Measurements from ENCODE around the gene MTA1.

Gene MTA1

GRCh38 chr14:105503296-105503640, 83.6 kb downstream of the MTA1 start:
- DNase-seq, result no peak
- H3K4me3 ChIP-seq (ENCODE audit: low read depth, low read length), result no peak overlapping the region

GRCh38 chr14:105503935-105504692, 84.5 kb downstream of the MTA1 start:
- in situ Hi-C loops (cut with HindIII; ENCODE audit: low pct_ligation_motif_present, low sequenced_read_pairs), result no loop called here
- DNase-seq, result no peak
- no peak overlapping the region for H3K4me3 ChIP-seq (ENCODE audit: low read depth, low read length)
- no peaks in the 10 kb centered on the region for H3K36me3 ChIP-seq (replicated peaks)
- no peak overlapping the region for H3K27ac ChIP-seq
- H3K27me3 ChIP-seq (replicated peaks), result no peaks in the 10 kb centered on the region
- TF ChIP-seq CTCF (IDR thresholded peaks at IDR 0.05; ENCODE audit: low read depth, low read length, missing control alignments), result no peak

More at GRCh38 chr14:105503296-105503640, 83.6 kb downstream of the MTA1 start:
- no peaks in the 10 kb centered on the region for H3K36me3 ChIP-seq (replicated peaks)
- H3K27ac ChIP-seq, result no peak overlapping the region
- in situ Hi-C loops (cut with HindIII; ENCODE audit: low pct_ligation_motif_present, low sequenced_read_pairs), result no loop called here
- TF ChIP-seq CTCF (IDR thresholded peaks at IDR 0.05; ENCODE audit: low read depth, low read length, missing control alignments), result no peak
- H3K27me3 ChIP-seq (replicated peaks), result no peaks in the 10 kb centered on the region

- DNase-seq, result no peak
- H3K36me3 ChIP-seq (replicated peaks), result no peaks in the 10 kb centered on the region
- H3K27me3 ChIP-seq (replicated peaks), result no peaks in the 10 kb centered on the region
- no peak overlapping the region for H3K27ac ChIP-seq
- in situ Hi-C loops (cut with HindIII; ENCODE audit: low pct_ligation_motif_present, low sequenced_read_pairs), result no loop called here
- H3K4me3 ChIP-seq (ENCODE audit: low read depth, low read length), result no peak overlapping the region
- TF ChIP-seq CTCF (IDR thresholded peaks at IDR 0.05; ENCODE audit: low read depth, low read length, missing control alignments), result no peak
Observed at GRCh38 chr14:105505101-105505500, 85.5 kb downstream of the MTA1 start.

- DNase-seq, result no peak
- Histone ChIP-seq H3K27ac (no peak overlapping the region), H3K36me3 (replicated peaks) (no peaks in the 10 kb centered on the region), H3K4me3 (ENCODE audit: low read depth, low read length) (no peak overlapping the region), H3K27me3 (replicated peaks) (no peaks in the 10 kb centered on the region)
- in situ Hi-C loops (cut with HindIII; ENCODE audit: low pct_ligation_motif_present, low sequenced_read_pairs), result no loop called here
- TF ChIP-seq CTCF (IDR thresholded peaks at IDR 0.05; ENCODE audit: low read depth, low read length, missing control alignments), result no peak
Observed at GRCh38 chr14:105507247-105507646, 87.6 kb downstream of the MTA1 start.

- Histone ChIP-seq H3K27me3 (replicated peaks) (no peaks in the 10 kb centered on the region), H3K27ac (no peak overlapping the region), H3K36me3 (replicated peaks) (no peaks in the 10 kb centered on the region), H3K4me3 (ENCODE audit: low read depth, low read length) (no peak overlapping the region)
- no peak for DNase-seq
- TF ChIP-seq CTCF (IDR thresholded peaks at IDR 0.05; ENCODE audit: low read depth, low read length, missing control alignments), result no peak
- in situ Hi-C loops (cut with HindIII; ENCODE audit: low pct_ligation_motif_present, low sequenced_read_pairs), result no loop called here
Observed at GRCh38 chr14:105508069-105508468, 88.4 kb downstream of the MTA1 start.

- no peak overlapping the region for H3K4me3 ChIP-seq (ENCODE audit: low read depth, low read length)
- no peak for TF ChIP-seq CTCF (IDR thresholded peaks at IDR 0.05; ENCODE audit: low read depth, low read length, missing control alignments)
- in situ Hi-C loops (cut with HindIII; ENCODE audit: low pct_ligation_motif_present, low sequenced_read_pairs), result no loop called here
- no peaks in the 10 kb centered on the region for H3K36me3 ChIP-seq (replicated peaks)
- no peaks in the 10 kb centered on the region for H3K27me3 ChIP-seq (replicated peaks)
- DNase-seq, result no peak
- H3K27ac ChIP-seq, result no peak overlapping the region
Observed at GRCh38 chr14:105508601-105509000, 89.0 kb downstream of the MTA1 start.

Data from brain microvascular endothelial cell (primary cell).